Keratinocyte (primary cell): ENCODE measurements around the gene PLEKHA1. TPM values are rescaled to one million over a fixed set of nuclear protein-coding genes. Genes with fewer than 3 reads are reported as not detected.

Source experiments
- DNase-seq: peaks from one replicate; pipeline ENCODE4 v3.0.0-alpha.2; 2011; ENCODE audit warnings: low read depth, missing footprints, low spot score
- FAIRE-seq: peaks from 2 replicates; lab custom pipeline; 2011; peaks lifted over from hg19 to GRCh38; lab: Jason Lieb, UNC
- H2AFZ ChIP-seq: 2 replicates; pipeline ENCODE4 v1.6.0; 2012; ENCODE audit warnings: low read length, control low read depth, inconsistent platforms; ENCODE audit not compliant: control insufficient read depth
- H3K27ac ChIP-seq: 2 replicates; pipeline ENCODE4 v1.5.1; 2011; ENCODE audit warnings: low read length; ENCODE audit not compliant: control insufficient read depth, insufficient read depth
- H3K27me3 ChIP-seq: 3 replicates; pipeline ENCODE4 v1.6.0; 2011; ENCODE audit warnings: low read length; ENCODE audit not compliant: control insufficient read depth, insufficient read depth; ENCODE audit errors: extremely low read depth
- H3K36me3 ChIP-seq, 2 experiments: 2 replicates in 1 of 2; 3 replicates in 1 of 2; pipeline ENCODE4 v1.5.1; 2011; ENCODE audit warnings: low read length in 2 of 2, mild to moderate bottlenecking in 1 of 2; ENCODE audit not compliant: control insufficient read depth in 2 of 2, insufficient read depth in 2 of 2; ENCODE audit errors: extremely low read depth in 1 of 2
- H3K4me1 ChIP-seq: 3 replicates; pipeline ENCODE4 v1.5.1; 2011; ENCODE audit warnings: low read length; ENCODE audit not compliant: control insufficient read depth, insufficient read depth; ENCODE audit errors: extremely low read depth
- H3K4me2 ChIP-seq: 3 replicates; pipeline ENCODE4 v1.6.0; 2011; ENCODE audit warnings: low read depth, low read length; ENCODE audit not compliant: control insufficient read depth, insufficient read depth; ENCODE audit errors: extremely low read depth
- H3K4me3 ChIP-seq, 3 experiments: fragments of 200-600 bp in 1 of 3; sonication (generic) in 1 of 3; 2 replicates in 2 of 3; 3 replicates in 1 of 3; pipeline ENCODE4 v1.5.1; 2011 to 2016; ENCODE audit warnings: low read length in 3 of 3, mild to moderate bottlenecking in 3 of 3, control low read depth in 2 of 3, inconsistent platforms in 1 of 3, low read depth in 1 of 3, mixed read lengths in 1 of 3, mixed run types in 1 of 3, moderate library complexity in 1 of 3; ENCODE audit not compliant: control insufficient read depth in 2 of 3, insufficient read depth in 2 of 3; ENCODE audit errors: extremely low read depth in 1 of 3
- H3K79me2 ChIP-seq: 2 replicates; pipeline ENCODE4 v1.6.0; 2012; ENCODE audit warnings: low read length; ENCODE audit not compliant: control insufficient read depth, insufficient read depth
- H3K9ac ChIP-seq: 3 replicates; pipeline ENCODE4 v1.6.0; 2011; ENCODE audit warnings: low read length; ENCODE audit not compliant: control insufficient read depth, insufficient read depth; ENCODE audit errors: extremely low read depth
- H3K9me1 ChIP-seq: 3 replicates; pipeline ENCODE4 v1.6.0; 2011; ENCODE audit warnings: low read length; ENCODE audit not compliant: control insufficient read depth, insufficient read depth; ENCODE audit errors: extremely low read depth
- H3K9me3 ChIP-seq: 2 replicates; pipeline ENCODE4 v1.5.1; 2012; ENCODE audit warnings: low read depth, low read length; ENCODE audit not compliant: control insufficient read depth
- H4K20me1 ChIP-seq: 3 replicates; pipeline ENCODE4 v1.6.0; 2011; ENCODE audit warnings: low read length; ENCODE audit not compliant: control insufficient read depth, insufficient read depth; ENCODE audit errors: extremely low read depth
- CTCF ChIP-seq, 3 experiments: IDR thresholded peaks in 1 of 3; conservative IDR thresholded peaks in 1 of 3; optimal IDR thresholded peaks in 1 of 3; 2 replicates in 2 of 3; 3 replicates in 1 of 3; pipeline versions ENCODE3 to v1.5.1; 2011; ENCODE audit warnings: low read length in 3 of 3, mild to moderate bottlenecking in 3 of 3, moderate library complexity in 2 of 3, control low read depth in 1 of 3, inconsistent platforms in 1 of 3; ENCODE audit not compliant: insufficient read depth in 2 of 3; ENCODE audit errors: extremely low read depth in 1 of 3
- EZH2 ChIP-seq: IDR thresholded peaks from one replicate; pipeline ENCODE4 v1.6.1; 2012; ENCODE audit warnings: inconsistent platforms, mild to moderate bottlenecking, low read length, moderate library complexity
- dilution Hi-C: fragments of 300-500 bp; cut with MboI; formaldehyde crosslinking; loops from one replicate; pipeline ENCODE4 v1.7.0; 2020; ENCODE audit warnings: low sequenced_read_pairs; ENCODE audit not compliant: extremely low pct_ligation_motif_present
- polyA plus RNA-seq, 5 experiments: library from polyadenylated mRNA; depleted of rRNA in 3 of 5; stranded (reverse) in 3 of 5; stranded (forward) in 1 of 5; unstranded in 1 of 5; fragments of >200 nt; gene quantifications; 1 replicate in 1 of 5; 2 replicates in 3 of 5; 3 replicates in 1 of 5; pipeline versions ENCODE4 v1.2.1 to v1.2.3, GENCODE V29; 2011 to 2012; ENCODE audit warnings: missing spikeins in 2 of 5, low read depth in 1 of 5, low replicate concordance in 1 of 5

Gene PLEKHA1
- polyA plus RNA-seq, 1 donor (not counting 4 experiments of a cell fraction or from before 2014, with no cell fraction given), result 66.7 TPM

GRCh38 chr10:122404576-122404975, 30.1 kb downstream of the PLEKHA1 start:
- Histone ChIP-seq H3K9ac (no peak overlapping the region), H4K20me1 (no peaks in the 10 kb centered on the region), H3K79me2 (no peaks in the 10 kb centered on the region), H3K9me1 (no peaks in the 10 kb centered on the region), H3K36me3 (peaks cover 13 to 22% of the 10 kb centered on the region in 2 experiments), H3K4me1 (peaks cover 8% of the 10 kb centered on the region), H3K9me3 (no peaks in the 10 kb centered on the region), H3K4me2 (no peak overlapping the region), H3K27me3 (no peaks in the 10 kb centered on the region), H2AFZ (no peak overlapping the region), H3K27ac (no peak overlapping the region), H3K4me3 (no peak overlapping the region)
- FAIRE-seq (no peak), DNase-seq (no peak)
- dilution Hi-C loops, result no loop called here
- no peak for TF ChIP-seq EZH2
- no peak for TF ChIP-seq CTCF (optimal IDR thresholded peaks at IDR 0.05 in 1 of 3, IDR thresholded peaks at IDR 0.05 in 1 of 3, conservative IDR thresholded peaks at IDR 0.05 in 1 of 3; ENCODE audit: extremely low read depth in 1 of 3, insufficient read depth in 2 of 3, low read length in 3 of 3)

GRCh38 chr10:122407375-122408125, 33.0 kb downstream of the PLEKHA1 start:
- Histone ChIP-seq H3K27me3 (no peaks in the 10 kb centered on the region), H3K9me3 (no peaks in the 10 kb centered on the region), H3K9ac (no peak overlapping the region), H3K36me3 (peaks cover 2 to 9% of the 10 kb centered on the region in 2 experiments), H3K9me1 (no peaks in the 10 kb centered on the region), H4K20me1 (no peaks in the 10 kb centered on the region), H3K79me2 (no peaks in the 10 kb centered on the region), H3K4me3 (no peak overlapping the region), H3K27ac (no peak overlapping the region), H2AFZ (peak overlapping the region; percentile 40), H3K4me2 (no peak overlapping the region), H3K4me1 (peaks cover 8% of the 10 kb centered on the region)
- no peak for DNase-seq
- TF ChIP-seq EZH2 (no peak), CTCF (optimal IDR thresholded peaks at IDR 0.05 in 1 of 3, IDR thresholded peaks at IDR 0.05 in 1 of 3, conservative IDR thresholded peaks at IDR 0.05 in 1 of 3; ENCODE audit: extremely low read depth in 1 of 3, insufficient read depth in 2 of 3, low read length in 3 of 3) (no peak)
- FAIRE-seq, result peak; percentile 34
- dilution Hi-C loops, result no loop called here
